ENCODE results near the gene ABL1.

DNA sequence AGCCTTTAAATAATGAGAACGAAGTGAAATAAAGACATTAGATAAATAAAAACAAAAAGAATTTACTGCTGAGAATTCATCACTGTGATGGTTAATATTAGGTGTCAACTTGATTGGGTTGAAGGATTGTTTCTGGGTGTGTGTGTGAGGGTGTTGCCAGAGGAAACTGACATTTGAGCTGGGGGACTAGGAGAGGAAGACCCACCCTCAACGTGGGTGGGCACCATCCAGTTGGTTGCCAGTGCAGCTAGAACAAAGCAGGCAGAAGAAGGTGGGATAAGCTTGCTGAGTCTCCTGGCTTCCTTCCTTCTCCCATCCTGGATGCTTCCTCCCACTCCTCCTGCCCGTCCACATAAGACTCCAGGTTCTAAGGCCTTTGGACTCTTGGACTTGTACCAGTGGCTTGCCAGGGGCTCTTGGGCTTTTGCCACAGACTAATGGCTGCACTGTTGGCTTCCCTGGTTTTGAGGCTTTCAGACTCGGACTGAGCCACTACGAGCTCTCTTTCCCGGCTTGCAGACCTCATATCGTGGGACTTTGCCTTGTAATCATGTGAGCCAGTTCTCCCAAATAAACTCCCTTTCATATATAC lies 43.7 kb upstream of the ABL1 start:
- TF ChIP-seq, protein P1, sequence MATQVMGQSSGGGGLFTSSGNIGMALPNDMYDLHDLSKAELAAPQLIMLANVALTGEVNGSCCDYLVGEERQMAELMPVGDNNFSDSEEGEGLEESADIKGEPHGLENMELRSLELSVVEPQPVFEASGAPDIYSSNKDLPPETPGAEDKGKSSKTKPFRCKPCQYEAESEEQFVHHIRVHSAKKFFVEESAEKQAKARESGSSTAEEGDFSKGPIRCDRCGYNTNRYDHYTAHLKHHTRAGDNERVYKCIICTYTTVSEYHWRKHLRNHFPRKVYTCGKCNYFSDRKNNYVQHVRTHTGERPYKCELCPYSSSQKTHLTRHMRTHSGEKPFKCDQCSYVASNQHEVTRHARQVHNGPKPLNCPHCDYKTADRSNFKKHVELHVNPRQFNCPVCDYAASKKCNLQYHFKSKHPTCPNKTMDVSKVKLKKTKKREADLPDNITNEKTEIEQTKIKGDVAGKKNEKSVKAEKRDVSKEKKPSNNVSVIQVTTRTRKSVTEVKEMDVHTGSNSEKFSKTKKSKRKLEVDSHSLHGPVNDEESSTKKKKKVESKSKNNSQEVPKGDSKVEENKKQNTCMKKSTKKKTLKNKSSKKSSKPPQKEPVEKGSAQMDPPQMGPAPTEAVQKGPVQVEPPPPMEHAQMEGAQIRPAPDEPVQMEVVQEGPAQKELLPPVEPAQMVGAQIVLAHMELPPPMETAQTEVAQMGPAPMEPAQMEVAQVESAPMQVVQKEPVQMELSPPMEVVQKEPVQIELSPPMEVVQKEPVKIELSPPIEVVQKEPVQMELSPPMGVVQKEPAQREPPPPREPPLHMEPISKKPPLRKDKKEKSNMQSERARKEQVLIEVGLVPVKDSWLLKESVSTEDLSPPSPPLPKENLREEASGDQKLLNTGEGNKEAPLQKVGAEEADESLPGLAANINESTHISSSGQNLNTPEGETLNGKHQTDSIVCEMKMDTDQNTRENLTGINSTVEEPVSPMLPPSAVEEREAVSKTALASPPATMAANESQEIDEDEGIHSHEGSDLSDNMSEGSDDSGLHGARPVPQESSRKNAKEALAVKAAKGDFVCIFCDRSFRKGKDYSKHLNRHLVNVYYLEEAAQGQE (IDR thresholded peaks at IDR 0.05; ENCODE audit: low read depth, low read length), result no peak
- TF ChIP-seq, protein P2, sequence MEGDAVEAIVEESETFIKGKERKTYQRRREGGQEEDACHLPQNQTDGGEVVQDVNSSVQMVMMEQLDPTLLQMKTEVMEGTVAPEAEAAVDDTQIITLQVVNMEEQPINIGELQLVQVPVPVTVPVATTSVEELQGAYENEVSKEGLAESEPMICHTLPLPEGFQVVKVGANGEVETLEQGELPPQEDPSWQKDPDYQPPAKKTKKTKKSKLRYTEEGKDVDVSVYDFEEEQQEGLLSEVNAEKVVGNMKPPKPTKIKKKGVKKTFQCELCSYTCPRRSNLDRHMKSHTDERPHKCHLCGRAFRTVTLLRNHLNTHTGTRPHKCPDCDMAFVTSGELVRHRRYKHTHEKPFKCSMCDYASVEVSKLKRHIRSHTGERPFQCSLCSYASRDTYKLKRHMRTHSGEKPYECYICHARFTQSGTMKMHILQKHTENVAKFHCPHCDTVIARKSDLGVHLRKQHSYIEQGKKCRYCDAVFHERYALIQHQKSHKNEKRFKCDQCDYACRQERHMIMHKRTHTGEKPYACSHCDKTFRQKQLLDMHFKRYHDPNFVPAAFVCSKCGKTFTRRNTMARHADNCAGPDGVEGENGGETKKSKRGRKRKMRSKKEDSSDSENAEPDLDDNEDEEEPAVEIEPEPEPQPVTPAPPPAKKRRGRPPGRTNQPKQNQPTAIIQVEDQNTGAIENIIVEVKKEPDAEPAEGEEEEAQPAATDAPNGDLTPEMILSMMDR (IDR thresholded peaks at IDR 0.05), result no peak
- TF ChIP-seq EP300 (IDR thresholded peaks at IDR 0.05; ENCODE audit: borderline replicate concordance in 1 of 2, low read depth in 1 of 2, low read length in 1 of 2) (no peak), SIN3A (IDR thresholded peaks at IDR 0.05; ENCODE audit: borderline replicate concordance, low read depth, low read length) (no peak), YY1 (IDR thresholded peaks at IDR 0.05; ENCODE audit: low read depth) (no peak), POLR2AphosphoS5 (IDR thresholded peaks at IDR 0.05; ENCODE audit: low read depth, low read length) (no peak), SMC3 (IDR thresholded peaks at IDR 0.05; ENCODE audit: low read depth, low read length) (no peak), TEAD4 (IDR thresholded peaks at IDR 0.05; ENCODE audit: borderline replicate concordance, insufficient read depth) (no peak), FOXM1 (IDR thresholded peaks at IDR 0.05; ENCODE audit: low read depth) (no peak)
- TF ChIP-seq, protein P3, sequence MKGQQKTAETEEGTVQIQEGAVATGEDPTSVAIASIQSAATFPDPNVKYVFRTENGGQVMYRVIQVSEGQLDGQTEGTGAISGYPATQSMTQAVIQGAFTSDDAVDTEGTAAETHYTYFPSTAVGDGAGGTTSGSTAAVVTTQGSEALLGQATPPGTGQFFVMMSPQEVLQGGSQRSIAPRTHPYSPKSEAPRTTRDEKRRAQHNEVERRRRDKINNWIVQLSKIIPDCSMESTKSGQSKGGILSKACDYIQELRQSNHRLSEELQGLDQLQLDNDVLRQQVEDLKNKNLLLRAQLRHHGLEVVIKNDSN (IDR thresholded peaks at IDR 0.05; ENCODE audit: borderline replicate concordance, low read depth), result no peak

Data from SK-N-SH (cell line).